K562 (cell line): ENCODE measurements around the gene CUTC. TPM values are rescaled to one million over a fixed set of nuclear protein-coding genes. Genes with fewer than 3 reads are reported as not detected.

Source experiments
- ATAC-seq: fragments of 200-7000 bp; cut with Tn5 transposase; 3 replicates; pipeline ENCODE4 v1.9.1; 2020; ENCODE audit warnings: moderate library complexity
- BruUV-seq: library from RNA; stranded (reverse); fragments of 400-500 nt; replicated peaks from 2 replicates; lab custom pipeline; 2021; lab: Mats Ljungman, UMichigan
- CTCF ChIA-PET: fragments of 300-600 bp; formaldehyde crosslinking; extraction: SDS; loops from one replicate; lab custom pipeline; 2021; ENCODE audit warnings: low intra/inter-chr PET ratio; lab: Yijun Ruan, JAX
- POLR2A ChIA-PET: fragments of 300-600, 350-650 bp; sonication (Branson Sonifier 250); formaldehyde crosslinking; extraction: SDS; loops from one replicate; lab custom pipeline; 2021; ENCODE audit warnings: antibody characterized with exemption, inconsistent platforms; lab: Yijun Ruan, JAX
- DNase-seq, 4 experiments: peaks; one replicate each; pipeline versions ENCODE4 v3.0.0 to v3.0.0-alpha.2; 2011 to 2018; ENCODE audit warnings: low spot score in 3 of 4, mixed read lengths in 3 of 4; ENCODE audit errors: extremely low read depth in 1 of 4
- FAIRE-seq: peaks from 2 replicates; lab custom pipeline; 2011; peaks lifted over from hg19 to GRCh38; lab: Jason Lieb, UNC
- H2AFZ ChIP-seq: 2 replicates; pipeline ENCODE4 v1.6.0; 2011; ENCODE audit warnings: low read depth, low read length, control low read depth, inconsistent platforms
- H3K27ac ChIP-seq: fragments of 200-600 bp; 3 replicates; pipeline ENCODE4 v1.8.0; 2011; ENCODE audit warnings: low read depth, mild to moderate bottlenecking, control low read depth, inconsistent platforms, low read length, moderate library complexity, mixed read lengths; ENCODE audit errors: extremely low read depth
- H3K27me3 ChIP-seq, 2 experiments: fragments of 300-600 bp in 1 of 2; 2 replicates in 1 of 2; 3 replicates in 1 of 2; pipeline versions ENCODE4 v1.6.0 to v1.8.0; 2011; ENCODE audit warnings: inconsistent platforms in 2 of 2, low read length in 2 of 2, mild to moderate bottlenecking in 1 of 2, mixed read lengths in 1 of 2, moderate library complexity in 1 of 2; ENCODE audit not compliant: control insufficient read depth in 2 of 2, insufficient read depth in 2 of 2
- H3K36me3 ChIP-seq: fragments of 300-600 bp; 3 replicates; pipeline ENCODE4 v1.8.0; 2011; ENCODE audit warnings: mild to moderate bottlenecking, low read length, inconsistent platforms; ENCODE audit not compliant: control insufficient read depth, insufficient read depth
- H3K4me1 ChIP-seq, 2 experiments: fragments of 200-600 bp in 1 of 2; replicated peaks in 1 of 2; 2 replicates in 1 of 2; 3 replicates in 1 of 2; pipeline versions ENCODE4 v1.5.1 to v1.8.0; 2011; ENCODE audit warnings: inconsistent platforms in 2 of 2, low read length in 2 of 2, mild to moderate bottlenecking in 1 of 2, mixed read lengths in 1 of 2, moderate library complexity in 1 of 2; ENCODE audit not compliant: control insufficient read depth in 2 of 2, insufficient read depth in 2 of 2
- H3K4me2 ChIP-seq: 2 replicates; pipeline ENCODE4 v1.6.1; 2011; ENCODE audit warnings: low read length, control low read depth, inconsistent platforms, mixed read lengths; ENCODE audit not compliant: insufficient read depth
- H3K4me3 ChIP-seq: fragments of 200-600 bp; sonication (generic), shearing (Covaris generic); 2 replicates; pipeline ENCODE4 v1.5.1; 2016; ENCODE audit warnings: control low read depth, inconsistent platforms
- H3K79me2 ChIP-seq: fragments of 200-600 bp; 3 replicates; pipeline ENCODE4 v1.8.0; 2011; ENCODE audit warnings: low read length, inconsistent platforms; ENCODE audit not compliant: control insufficient read depth, insufficient read depth
- H3K9ac ChIP-seq, 2 experiments: 2 replicates each; pipeline versions ENCODE4 v1.6.0 to v1.6.1; 2011; ENCODE audit warnings: low read depth in 2 of 2, low read length in 2 of 2, control low read depth in 1 of 2, inconsistent platforms in 1 of 2, mild to moderate bottlenecking in 1 of 2, mixed read lengths in 1 of 2; ENCODE audit not compliant: insufficient read depth in 1 of 2
- H3K9me1 ChIP-seq: one replicate; pipeline ENCODE4 v1.6.0; 2011; ENCODE audit warnings: inconsistent platforms, mild to moderate bottlenecking, low read length, moderate library complexity; ENCODE audit not compliant: control insufficient read depth, insufficient read depth
- H3K9me3 ChIP-seq: replicated peaks from 2 replicates; pipeline ENCODE4 v1.5.1; 2011; ENCODE audit warnings: low read depth, low read length, inconsistent platforms; ENCODE audit not compliant: control insufficient read depth, insufficient read depth
- H4K20me1 ChIP-seq: replicated peaks from 2 replicates; pipeline ENCODE4 v1.6.1; 2011; ENCODE audit warnings: low read length, inconsistent platforms, mixed read lengths; ENCODE audit not compliant: control insufficient read depth, insufficient read depth
- BCL6 ChIP-seq: fragments of 250-450 bp; sonication (Bioruptor Pico); IDR thresholded peaks from 2 replicates; pipeline ENCODE4 v1.4.0; 2020
- BCOR ChIP-seq: fragments of 450-650 bp; IDR thresholded peaks from 2 replicates; pipeline ENCODE4 v1.6.1; 2016
- CBFA2T2 ChIP-seq: fragments of 450-650 bp; conservative IDR thresholded peaks from 2 replicates; pipeline ENCODE4 v1.6.1; 2017; ENCODE audit warnings: mild to moderate bottlenecking
- LEF1 ChIP-seq: fragments of 450-650 bp; IDR thresholded peaks from 2 replicates; pipeline ENCODE4 v1.6.1; 2016; ENCODE audit warnings: mild to moderate bottlenecking
- ZNF77 ChIP-seq: fragments of 250-450 bp; sonication (Bioruptor Pico); IDR thresholded peaks from 2 replicates; pipeline ENCODE4 v1.5.0; 2020
- WGBS: fragments of 100-300 bp; shearing (Covaris generic); methylation state at CpG from one replicate; pipeline ENCODE4 v1.1.6; 2016; ENCODE audit warnings: low coverage, mixed read lengths; ENCODE audit not compliant: insufficient coverage; ENCODE audit errors: missing lambda C conversion rate; 5-methylcytosine and 5-hydroxymethylcytosine counted together
- in situ Hi-C: fragments of 300-500 bp; cut with MboI; formaldehyde crosslinking; loops from 4 replicates; pipeline ENCODE4 v1.15.0; 2018; ENCODE audit warnings: inconsistent platforms, mixed read lengths
- intact Hi-C: fragments of 100-400 bp; cut with micrococcal nuclease; formaldehyde crosslinking; loops from 2 replicates; pipeline ENCODE4 v1.14.2; 2022
- polyA plus RNA-seq, 8 experiments: library from polyadenylated mRNA; depleted of rRNA in 4 of 8; stranded (reverse) in 5 of 8; unstranded in 3 of 8; fragments of >200 nt; fragmentation: Nextera tagmentation in 2 of 8; fragmentation: Illumina TruSeq in 1 of 8; extraction: Ambion mirVana in 2 of 8; extraction: Trizol in 1 of 8; gene quantifications; 2 replicates each; pipeline versions ENCODE4 v1.2.1 to v1.2.3, GENCODE V29; 2011 to 2014; ENCODE audit warnings: inconsistent platforms in 1 of 8, missing spikeins in 1 of 8
- total RNA-seq, 7 experiments: library from RNA; depleted of rRNA in 6 of 7; stranded (reverse); fragments of >200 nt in 6 of 7; fragmentation: Illumina TruSeq in 2 of 7; extraction: Trizol in 2 of 7; gene quantifications; 2 replicates each; pipeline versions ENCODE4 v1.2.1 to v1.2.3, GENCODE V29; 2011 to 2021; ENCODE audit warnings: low replicate concordance in 1 of 7
- TF ChIP-seq, protein P1 (sequence below): fragments of 250-450 bp; sonication (Bioruptor Pico); IDR thresholded peaks from 2 replicates; pipeline ENCODE4 v1.5.0; 2021; ENCODE audit warnings: mild to moderate bottlenecking, borderline replicate concordance
- TF ChIP-seq, protein P2 (sequence below): fragments of 450-650 bp; IDR thresholded peaks from 2 replicates; pipeline ENCODE4 v1.6.1; 2016
- TF ChIP-seq, protein P3 (sequence below): fragments of 450-650 bp; formaldehyde crosslinking; IDR thresholded peaks from 2 replicates; pipeline ENCODE4 v1.4.0; 2022; ENCODE audit warnings: mild to moderate bottlenecking, moderate library complexity

The CUTC gene
- total and polyA plus RNA-seq, 9 of the 15 experiments (the other 6 are each of a cell fraction or from before 2014, with no cell fraction given) = 18.6 to 69.3 (median 32.3) TPM

DNA sequence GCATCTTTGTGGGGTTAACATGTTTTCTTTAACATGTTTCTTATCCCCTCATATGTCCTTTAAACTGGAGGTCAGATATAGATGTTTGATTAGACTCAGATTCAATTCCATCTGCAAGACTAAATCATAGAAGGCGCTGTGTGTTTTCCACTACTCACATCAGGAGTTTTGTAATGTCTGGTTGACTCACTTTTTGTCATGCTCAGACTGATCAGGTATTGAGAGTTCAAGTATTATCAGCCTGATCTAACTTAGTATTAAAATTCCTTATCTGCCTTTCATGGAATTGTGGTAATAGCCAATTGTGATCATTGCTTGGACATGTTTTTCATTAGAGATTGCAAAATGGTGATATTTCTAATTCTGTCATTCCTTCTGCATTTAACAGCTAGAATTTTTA is 42.6 kb upstream of the CUTC start:
- BruUV-seq = no TSS peak
- Histone ChIP-seq H3K4me2 (no peak overlapping the region), H3K9me1 (no peaks in the 10 kb centered on the region), H3K79me2 (no peaks in the 10 kb centered on the region), H3K9me3 (no peaks in the 10 kb centered on the region), H4K20me1 (no peaks in the 10 kb centered on the region), H3K27me3 (no peaks in the 10 kb centered on the region), H2AFZ (no peak overlapping the region), H3K9ac (no peak overlapping the region), H3K4me3 (no peak overlapping the region), H3K27ac (no peak overlapping the region), H3K36me3 (peaks cover 15% of the 10 kb centered on the region; the same call in 2 of the 3 replicates)
- CTCF ChIA-PET = no interaction called here
- ATAC-seq (no peak), FAIRE-seq (no peak)
- POLR2A ChIA-PET = interaction anchor here (0.8 kb wide), 1 partner anchor 17 kb away, joined by 3 read pairs; no protein-coding TSS in a partner anchor
- 100% methylated on average over 1 of the region's 1 CpG for WGBS
- intact Hi-C loops = no loop called here
- no peak for TF ChIP-seq BCL6 (CRISPR knock-in tag)
- TF ChIP-seq, protein P1, sequence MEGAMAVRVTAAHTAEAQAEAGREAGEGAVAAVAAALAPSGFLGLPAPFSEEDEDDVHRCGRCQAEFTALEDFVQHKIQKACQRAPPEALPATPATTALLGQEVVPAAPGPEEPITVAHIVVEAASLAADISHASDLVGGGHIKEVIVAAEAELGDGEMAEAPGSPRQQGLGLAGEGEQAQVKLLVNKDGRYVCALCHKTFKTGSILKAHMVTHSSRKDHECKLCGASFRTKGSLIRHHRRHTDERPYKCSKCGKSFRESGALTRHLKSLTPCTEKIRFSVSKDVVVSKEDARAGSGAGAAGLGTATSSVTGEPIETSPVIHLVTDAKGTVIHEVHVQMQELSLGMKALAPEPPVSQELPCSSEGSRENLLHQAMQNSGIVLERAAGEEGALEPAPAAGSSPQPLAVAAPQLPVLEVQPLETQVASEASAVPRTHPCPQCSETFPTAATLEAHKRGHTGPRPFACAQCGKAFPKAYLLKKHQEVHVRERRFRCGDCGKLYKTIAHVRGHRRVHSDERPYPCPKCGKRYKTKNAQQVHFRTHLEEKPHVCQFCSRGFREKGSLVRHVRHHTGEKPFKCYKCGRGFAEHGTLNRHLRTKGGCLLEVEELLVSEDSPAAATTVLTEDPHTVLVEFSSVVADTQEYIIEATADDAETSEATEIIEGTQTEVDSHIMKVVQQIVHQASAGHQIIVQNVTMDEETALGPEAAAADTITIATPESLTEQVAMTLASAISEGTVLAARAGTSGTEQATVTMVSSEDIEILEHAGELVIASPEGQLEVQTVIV (CRISPR knock-in tag) = no peak
- no peak for TF ChIP-seq LEF1
- TF ChIP-seq CBFA2T2 = no peak
- TF ChIP-seq, protein P2, sequence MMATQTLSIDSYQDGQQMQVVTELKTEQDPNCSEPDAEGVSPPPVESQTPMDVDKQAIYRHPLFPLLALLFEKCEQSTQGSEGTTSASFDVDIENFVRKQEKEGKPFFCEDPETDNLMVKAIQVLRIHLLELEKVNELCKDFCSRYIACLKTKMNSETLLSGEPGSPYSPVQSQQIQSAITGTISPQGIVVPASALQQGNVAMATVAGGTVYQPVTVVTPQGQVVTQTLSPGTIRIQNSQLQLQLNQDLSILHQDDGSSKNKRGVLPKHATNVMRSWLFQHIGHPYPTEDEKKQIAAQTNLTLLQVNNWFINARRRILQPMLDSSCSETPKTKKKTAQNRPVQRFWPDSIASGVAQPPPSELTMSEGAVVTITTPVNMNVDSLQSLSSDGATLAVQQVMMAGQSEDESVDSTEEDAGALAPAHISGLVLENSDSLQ = no peak
- TF ChIP-seq, protein P3, sequence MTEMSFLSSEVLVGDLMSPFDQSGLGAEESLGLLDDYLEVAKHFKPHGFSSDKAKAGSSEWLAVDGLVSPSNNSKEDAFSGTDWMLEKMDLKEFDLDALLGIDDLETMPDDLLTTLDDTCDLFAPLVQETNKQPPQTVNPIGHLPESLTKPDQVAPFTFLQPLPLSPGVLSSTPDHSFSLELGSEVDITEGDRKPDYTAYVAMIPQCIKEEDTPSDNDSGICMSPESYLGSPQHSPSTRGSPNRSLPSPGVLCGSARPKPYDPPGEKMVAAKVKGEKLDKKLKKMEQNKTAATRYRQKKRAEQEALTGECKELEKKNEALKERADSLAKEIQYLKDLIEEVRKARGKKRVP (CRISPR knock-in tag) = no peak
- no peak for TF ChIP-seq BCOR
- no peak for TF ChIP-seq ZNF77
- TF ChIP-seq, all 486 proteins: peak for 0
- in situ Hi-C loops = no loop called here
- H3K4me1 ChIP-seq = peaks cover 0 to 5% of the 10 kb centered on the region in 2 experiments; a peak in 3 of 5 replicates
- DNase-seq = no peak
